ENCODE data around the gene MCF2L2. TPM values are rescaled to one million over a fixed set of nuclear protein-coding genes. Genes with fewer than 3 reads are reported as not detected.
A peak's percentile ranks its signal among the peaks of the same experiment; 100 is the strongest.

MCF2L2 gene
- total and polyA plus RNA-seq, 2 experiments from 2014 or later, result 6.7 to 14.6 TPM

GRCh38 chr3:183148056-183148455, 280.4 kb downstream of the MCF2L2 start (continued):
- TF ChIP-seq ZNF462 (CRISPR knock-in tag; IDR thresholded peaks at IDR 0.05), result no peak

DNA sequence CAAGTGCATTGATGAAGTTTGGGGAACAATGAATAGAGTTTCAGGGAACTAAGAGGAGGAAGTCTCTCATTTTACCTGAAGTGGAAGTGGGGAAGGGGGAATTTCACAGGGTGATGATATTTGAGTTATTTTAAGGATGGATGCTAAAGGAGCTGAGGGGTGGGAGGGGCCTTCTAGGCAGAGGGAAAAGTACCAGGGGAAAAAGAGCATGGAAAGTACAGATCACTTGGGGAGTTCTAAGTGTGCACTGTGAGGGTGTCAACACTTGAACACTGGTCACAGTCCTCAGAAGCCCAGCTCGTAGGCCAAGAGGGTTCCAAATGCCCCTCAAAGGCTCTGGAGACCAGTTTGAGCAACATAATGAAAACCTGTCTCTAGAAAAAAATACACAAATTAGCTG, 284.1 kb downstream of the MCF2L2 start:
- no peak overlapping the region for H3K4me2 ChIP-seq
- no peak for ATAC-seq
- H3K9me3 Mint-ChIP-seq, result no peaks in the 10 kb centered on the region
- no peaks in the 10 kb centered on the region for H3K9me2 ChIP-seq (ENCODE audit: insufficient read depth)
- no peak overlapping the region for H2AFZ ChIP-seq
- no peaks in the 10 kb centered on the region for H3K36me3 Mint-ChIP-seq (ENCODE audit: low read depth)
- H3K36me3 ChIP-seq (ENCODE audit: insufficient read depth), result no peaks in the 10 kb centered on the region
- H4K20me1 ChIP-seq (replicated peaks; ENCODE audit: insufficient read depth), result no peaks in the 10 kb centered on the region
- H3K27me3 ChIP-seq (ENCODE audit: insufficient read depth), result no peaks in the 10 kb centered on the region
- H3K4me1 ChIP-seq (ENCODE audit: insufficient read depth), result no peaks in the 10 kb centered on the region
- H3K4me3 ChIP-seq, result no peak overlapping the region
- H3K4me3 Mint-ChIP-seq, result no peak overlapping the region
- TF ChIP-seq JUNB (IDR thresholded peaks at IDR 0.05; ENCODE audit: unreplicated experiment), result no peak
- no peak for TF ChIP-seq EZH2phosphoT487 (IDR thresholded peaks at IDR 0.05; ENCODE audit: unreplicated experiment)
- TF ChIP-seq CREB1 (CRISPR knock-in tag; IDR thresholded peaks at IDR 0.05; ENCODE audit: low read depth), result no peak
- no peaks in the 10 kb centered on the region for H3K27me3 Mint-ChIP-seq (ENCODE audit: insufficient read depth, low read depth, poor library complexity)
- DNase-seq (ENCODE audit: low spot score), result no peak
- H3F3A ChIP-seq (replicated peaks; ENCODE audit: low read depth), result no peaks in the 10 kb centered on the region
- no peak overlapping the region for H3K27ac Mint-ChIP-seq
- no peak overlapping the region for H3K27ac ChIP-seq (ENCODE audit: low read depth)
- H3K79me2 ChIP-seq (replicated peaks; ENCODE audit: insufficient read depth), result no peaks in the 10 kb centered on the region
- H3K4me1 Mint-ChIP-seq, result no peaks in the 10 kb centered on the region; the same call in 1 of the 3 replicates

- TF ChIP-seq CREB1 (CRISPR knock-in tag; IDR thresholded peaks at IDR 0.05; ENCODE audit: low read depth) (no peak), EZH2phosphoT487 (IDR thresholded peaks at IDR 0.05; ENCODE audit: unreplicated experiment) (no peak), REST (IDR thresholded peaks at IDR 0.05; ENCODE audit: unreplicated experiment) (no peak)
- TF ChIP-seq, protein P1, sequence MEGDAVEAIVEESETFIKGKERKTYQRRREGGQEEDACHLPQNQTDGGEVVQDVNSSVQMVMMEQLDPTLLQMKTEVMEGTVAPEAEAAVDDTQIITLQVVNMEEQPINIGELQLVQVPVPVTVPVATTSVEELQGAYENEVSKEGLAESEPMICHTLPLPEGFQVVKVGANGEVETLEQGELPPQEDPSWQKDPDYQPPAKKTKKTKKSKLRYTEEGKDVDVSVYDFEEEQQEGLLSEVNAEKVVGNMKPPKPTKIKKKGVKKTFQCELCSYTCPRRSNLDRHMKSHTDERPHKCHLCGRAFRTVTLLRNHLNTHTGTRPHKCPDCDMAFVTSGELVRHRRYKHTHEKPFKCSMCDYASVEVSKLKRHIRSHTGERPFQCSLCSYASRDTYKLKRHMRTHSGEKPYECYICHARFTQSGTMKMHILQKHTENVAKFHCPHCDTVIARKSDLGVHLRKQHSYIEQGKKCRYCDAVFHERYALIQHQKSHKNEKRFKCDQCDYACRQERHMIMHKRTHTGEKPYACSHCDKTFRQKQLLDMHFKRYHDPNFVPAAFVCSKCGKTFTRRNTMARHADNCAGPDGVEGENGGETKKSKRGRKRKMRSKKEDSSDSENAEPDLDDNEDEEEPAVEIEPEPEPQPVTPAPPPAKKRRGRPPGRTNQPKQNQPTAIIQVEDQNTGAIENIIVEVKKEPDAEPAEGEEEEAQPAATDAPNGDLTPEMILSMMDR (conservative IDR thresholded peaks at IDR 0.05; ENCODE audit: low read depth in 2 of 2), result no peak
- Mint-ChIP-seq H3K4me1 (no peaks in the 10 kb centered on the region; the same call in 1 of the 3 replicates), H3K27me3 (ENCODE audit: insufficient read depth, low read depth, poor library complexity) (peaks cover 3% of the 10 kb centered on the region), H3K27ac (no peak overlapping the region), H3K4me3 (no peak overlapping the region), H3K36me3 (ENCODE audit: low read depth) (no peaks in the 10 kb centered on the region), H3K9me3 (no peaks in the 10 kb centered on the region)
- Histone ChIP-seq H3K27ac (ENCODE audit: low read depth) (no peak overlapping the region), H3K27me3 (ENCODE audit: insufficient read depth) (no peaks in the 10 kb centered on the region), H4K20me1 (replicated peaks; ENCODE audit: insufficient read depth) (no peaks in the 10 kb centered on the region), H3K4me3 (no peak overlapping the region), H3F3A (replicated peaks; ENCODE audit: low read depth) (no peaks in the 10 kb centered on the region), H3K36me3 (ENCODE audit: insufficient read depth) (no peaks in the 10 kb centered on the region), H3K79me2 (replicated peaks; ENCODE audit: insufficient read depth) (no peaks in the 10 kb centered on the region), H3K4me2 (no peak overlapping the region), H3K4me1 (ENCODE audit: insufficient read depth) (no peaks in the 10 kb centered on the region), H3K9me2 (ENCODE audit: insufficient read depth) (no peaks in the 10 kb centered on the region), H2AFZ (peak overlapping the region; percentile 35; the same call in 1 of the 2 replicates)
- peak; percentile 30; the same call in 1 of the 3 replicates for ATAC-seq
- peak; percentile 55 for DNase-seq (ENCODE audit: low spot score)
Observed at GRCh38 chr3:183142199-183142598, 286.2 kb downstream of the MCF2L2 start.

Measured in GM23338 (cell line).